Measurements from ENCODE around the gene OMG.
"Not testable (repeated sequence)": the region's sequence is repeated elsewhere in the genome, so short reads cannot be mapped to it uniquely, and the experiment has no call there.

The OMG gene

DNA sequence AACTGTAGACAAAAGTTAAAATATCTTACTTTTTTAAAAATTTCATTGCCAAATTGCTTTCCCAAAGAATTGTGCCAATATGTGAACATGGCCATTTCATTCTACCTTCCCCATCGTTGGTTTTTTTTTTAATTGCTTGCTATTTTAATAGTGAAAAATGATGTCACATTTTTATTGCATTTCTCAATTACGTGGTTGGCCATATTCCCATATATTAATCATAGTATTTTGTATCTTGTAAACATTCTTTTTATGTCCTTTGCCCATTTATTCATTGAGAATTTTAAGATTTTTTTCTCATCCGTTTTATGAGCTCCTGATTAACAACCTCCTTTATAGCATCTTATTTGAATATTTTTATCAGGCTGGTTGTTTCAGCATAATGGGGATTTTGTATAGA is 7.2 kb downstream of the OMG start:
- Histone ChIP-seq H3K27ac (no peak overlapping the region), H3K27me3 (no peaks in the 10 kb centered on the region), H3K4me1 (no peaks in the 10 kb centered on the region), H3K9ac (no peak overlapping the region), H4K20me1 (no peaks in the 10 kb centered on the region), H3K9me3 (no peaks in the 10 kb centered on the region), H3K4me2 (no peak overlapping the region), H3K36me3 (0 out of 2 replicates have a peak, but pooled peaks cover 7% of the 10 kb centered on the region), H3K4me3 (no peak overlapping the region)
- no peak for TF ChIP-seq Cebpa-rat (IDR thresholded peaks at IDR 0.05)

DNA sequence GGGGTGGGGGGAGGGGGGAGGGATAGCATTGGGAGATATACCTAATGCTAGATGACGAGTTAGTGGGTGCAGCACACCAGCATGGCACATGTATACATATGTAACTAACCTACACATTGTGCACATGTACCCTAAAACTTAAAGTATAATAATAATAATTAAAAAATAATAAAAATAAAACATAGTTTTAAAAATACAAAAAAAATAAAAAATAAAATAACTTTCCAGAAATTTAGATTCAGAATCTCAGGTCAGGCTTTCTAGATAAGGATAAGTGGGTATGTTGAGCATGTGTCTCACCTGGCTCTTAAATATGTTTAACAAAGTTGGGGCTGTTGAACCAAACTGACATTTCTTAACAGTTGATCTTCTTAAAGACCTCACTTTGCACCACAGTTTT is 9.1 kb downstream of the OMG start:
- not testable (repeated sequence) for H3K4me2 ChIP-seq, H4K20me1 ChIP-seq, H3K9ac ChIP-seq, H3K27me3 ChIP-seq, H3K4me1 ChIP-seq, H3K27ac ChIP-seq, H3K9me3 ChIP-seq, H3K4me3 ChIP-seq
- H3K36me3 ChIP-seq = peaks cover 17% of the 10 kb centered on the region; the same call in 1 of the 2 replicates

DNA sequence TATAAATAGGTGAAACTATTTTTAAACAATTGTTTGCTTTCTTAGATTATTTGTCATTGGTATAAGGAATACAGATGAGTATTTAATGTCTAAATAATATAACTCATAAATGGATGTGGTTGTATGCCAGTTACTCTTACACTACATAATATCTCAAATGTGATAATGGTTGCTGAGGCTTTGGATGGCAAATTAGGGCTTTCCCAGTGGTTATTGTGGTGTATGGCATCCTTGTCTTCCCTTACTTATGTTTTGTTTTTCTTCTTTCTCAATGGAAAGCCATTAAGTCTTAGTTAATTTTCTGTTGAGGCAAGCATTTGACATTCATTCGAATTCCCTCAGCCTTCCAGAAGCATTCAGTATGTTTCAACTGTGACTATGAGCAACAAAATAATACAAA is 10.5 kb downstream of the OMG start:
- no peak overlapping the region for H3K4me3 ChIP-seq
- no peak overlapping the region for H3K4me2 ChIP-seq
- no peak overlapping the region for H3K27ac ChIP-seq
- H3K4me1 ChIP-seq = no peaks in the 10 kb centered on the region
- H3K9me3 ChIP-seq = no peaks in the 10 kb centered on the region
- no peaks in the 10 kb centered on the region for H3K27me3 ChIP-seq
- H3K9ac ChIP-seq = no peak overlapping the region
- H4K20me1 ChIP-seq = no peaks in the 10 kb centered on the region
- peaks cover 26% of the 10 kb centered on the region for H3K36me3 ChIP-seq
- no peak for TF ChIP-seq Cebpa-rat (IDR thresholded peaks at IDR 0.05)

DNA sequence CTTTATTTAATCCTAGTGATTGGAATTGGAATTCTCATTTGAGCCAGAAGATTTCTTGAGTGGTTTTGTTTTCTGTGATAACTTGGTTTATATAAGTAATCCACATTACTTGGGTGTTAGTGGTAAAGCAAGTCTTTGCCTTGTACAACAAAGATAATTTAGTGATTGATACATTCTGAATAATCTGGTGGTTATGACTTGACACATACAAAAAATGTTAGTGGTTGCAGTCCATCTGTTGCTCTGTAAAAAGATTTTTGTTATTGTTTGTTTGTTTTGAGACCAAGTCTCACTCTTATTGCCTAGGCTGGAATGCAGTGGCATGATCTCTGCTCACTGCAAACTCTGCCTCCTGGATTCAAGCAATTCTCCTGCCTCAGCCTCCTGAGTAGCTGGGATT is 13.2 kb downstream of the OMG start:
- Histone ChIP-seq H3K4me2 (no peak overlapping the region), H4K20me1 (no peaks in the 10 kb centered on the region), H3K9me3 (no peaks in the 10 kb centered on the region), H3K36me3 (peaks cover 33% of the 10 kb centered on the region), H3K27ac (no peak overlapping the region), H3K9ac (no peak overlapping the region), H3K27me3 (no peaks in the 10 kb centered on the region), H3K4me3 (no peak overlapping the region), H3K4me1 (no peaks in the 10 kb centered on the region)
- no peak for TF ChIP-seq Cebpa-rat (IDR thresholded peaks at IDR 0.05)

DNA sequence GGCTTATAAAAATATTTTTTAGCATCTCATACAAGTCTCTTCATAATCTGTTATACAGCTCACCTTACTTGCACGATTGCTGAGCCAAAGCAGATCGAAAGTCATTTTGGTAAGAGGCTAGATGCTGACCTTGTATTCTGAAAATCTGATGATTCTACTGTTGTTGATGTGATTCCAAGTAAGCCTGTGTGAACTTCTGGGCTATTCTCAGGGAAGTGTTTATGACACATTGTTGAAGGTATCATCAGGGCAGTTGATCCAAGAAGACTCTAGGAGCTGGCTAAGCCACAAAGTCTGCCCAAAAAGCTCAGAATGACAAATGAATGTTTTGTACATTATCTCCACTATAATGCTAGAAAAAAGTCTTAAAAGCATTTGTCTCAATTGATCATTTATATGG is 16.0 kb downstream of the OMG start:
- TF ChIP-seq Cebpa-rat (IDR thresholded peaks at IDR 0.05) = no peak
- H3K4me1 ChIP-seq = no peaks in the 10 kb centered on the region
- no peak overlapping the region for H3K4me3 ChIP-seq
- no peaks in the 10 kb centered on the region for H4K20me1 ChIP-seq
- no peaks in the 10 kb centered on the region for H3K27me3 ChIP-seq
- H3K27ac ChIP-seq = no peak overlapping the region
- H3K36me3 ChIP-seq = peaks cover 47% of the 10 kb centered on the region
- no peaks in the 10 kb centered on the region for H3K9me3 ChIP-seq
- no peak overlapping the region for H3K4me2 ChIP-seq
- no peak overlapping the region for H3K9ac ChIP-seq

DNA sequence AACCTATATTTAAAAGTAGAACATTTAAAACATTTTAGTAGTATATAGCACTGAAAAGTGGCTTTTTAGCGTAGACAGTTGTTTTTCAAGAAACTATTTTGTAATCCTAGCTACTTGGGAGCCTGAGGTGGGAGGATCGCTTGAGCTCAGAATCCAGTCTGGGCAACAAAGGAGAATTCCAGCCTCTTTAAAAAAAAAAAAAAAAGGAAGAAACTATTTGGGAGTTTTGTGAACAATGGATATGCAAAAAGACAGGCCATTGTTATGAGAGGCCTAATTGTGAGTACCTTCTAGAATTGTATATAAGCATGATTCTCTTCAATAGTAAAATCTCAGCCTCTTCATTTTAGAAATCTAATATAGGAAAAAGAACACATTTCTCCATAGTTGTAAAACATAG is 17.6 kb downstream of the OMG start:
- Histone ChIP-seq H4K20me1 (no peaks in the 10 kb centered on the region), H3K27me3 (no peaks in the 10 kb centered on the region), H3K4me1 (no peaks in the 10 kb centered on the region), H3K4me2 (no peak overlapping the region), H3K4me3 (no peak overlapping the region), H3K9ac (no peak overlapping the region), H3K36me3 (peaks cover 49% of the 10 kb centered on the region), H3K9me3 (no peaks in the 10 kb centered on the region), H3K27ac (no peak overlapping the region)
- no peak for TF ChIP-seq Cebpa-rat (IDR thresholded peaks at IDR 0.05)

DNA sequence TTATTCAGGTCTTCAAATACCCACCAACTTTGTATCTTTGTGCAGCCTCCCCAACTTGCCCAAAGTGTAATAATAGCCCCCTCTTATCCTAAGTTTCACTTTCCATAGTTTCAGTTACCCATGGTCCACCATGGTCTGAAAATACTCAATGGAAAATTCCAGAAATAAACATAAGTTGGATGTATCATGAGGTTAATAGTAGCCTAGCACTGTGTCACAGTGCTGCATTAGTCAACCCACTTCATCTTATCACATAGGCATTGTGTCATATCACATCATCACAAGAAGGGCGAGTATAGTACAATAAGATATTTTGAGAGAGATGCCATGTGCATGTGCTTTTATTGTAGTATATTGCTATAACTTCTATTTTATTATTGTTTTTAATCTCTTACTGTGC is 21.9 kb downstream of the OMG start:
- no peak overlapping the region for H3K27ac ChIP-seq
- H3K4me1 ChIP-seq = no peaks in the 10 kb centered on the region
- H3K4me2 ChIP-seq = no peak overlapping the region
- no peaks in the 10 kb centered on the region for H4K20me1 ChIP-seq
- no peak for TF ChIP-seq Cebpa-rat (IDR thresholded peaks at IDR 0.05)
- H3K27me3 ChIP-seq = no peaks in the 10 kb centered on the region
- no peaks in the 10 kb centered on the region for H3K9me3 ChIP-seq
- H3K9ac ChIP-seq = no peak overlapping the region
- H3K36me3 ChIP-seq = peaks cover 37% of the 10 kb centered on the region
- no peak overlapping the region for H3K4me3 ChIP-seq

DNA sequence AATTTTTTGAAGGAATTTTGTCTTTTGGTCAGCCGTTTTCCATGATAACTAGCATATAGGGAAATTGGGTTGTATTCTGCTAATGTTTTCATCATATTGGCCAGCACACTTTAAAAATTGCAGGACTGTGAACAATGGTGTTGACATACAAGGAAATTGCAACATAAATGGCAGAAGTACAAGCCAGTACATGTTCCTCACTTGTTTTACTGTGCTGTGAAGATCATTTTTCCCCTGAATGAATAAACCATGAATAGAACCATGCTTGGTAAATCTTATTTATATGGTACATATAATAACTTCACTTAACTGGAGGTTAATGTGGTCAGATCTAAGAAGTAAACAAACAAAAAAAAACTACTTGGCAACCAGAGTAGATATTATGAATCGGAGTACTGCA is 22.8 kb downstream of the OMG start:
- Histone ChIP-seq H3K4me3 (no peak overlapping the region), H3K9ac (no peak overlapping the region), H3K36me3 (peaks cover 45% of the 10 kb centered on the region), H3K27ac (no peak overlapping the region), H3K4me2 (no peak overlapping the region), H4K20me1 (no peaks in the 10 kb centered on the region), H3K4me1 (no peaks in the 10 kb centered on the region), H3K9me3 (no peaks in the 10 kb centered on the region), H3K27me3 (no peaks in the 10 kb centered on the region)
- TF ChIP-seq Cebpa-rat (IDR thresholded peaks at IDR 0.05) = no peak

DNA sequence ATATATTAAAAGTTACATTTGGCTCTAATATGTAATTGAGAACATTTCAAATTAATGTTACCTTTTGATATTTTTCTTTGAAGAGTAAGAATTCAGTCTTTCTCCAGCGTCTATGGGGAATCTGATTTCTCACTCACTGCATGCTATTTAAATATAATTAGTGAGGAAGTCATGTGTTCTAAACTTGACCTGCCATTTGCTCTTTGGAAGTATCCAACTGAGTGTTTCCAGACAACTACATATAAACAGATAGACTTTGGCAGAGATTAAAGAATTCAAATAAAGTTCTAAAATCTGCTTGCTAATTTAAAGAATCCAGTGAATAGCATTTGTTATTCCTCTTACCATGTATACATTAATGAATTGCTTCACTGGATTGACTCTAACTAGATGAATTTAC is 23.5 kb downstream of the OMG start:
- H3K27ac ChIP-seq = no peak overlapping the region
- no peaks in the 10 kb centered on the region for H3K9me3 ChIP-seq
- H3K27me3 ChIP-seq = no peaks in the 10 kb centered on the region
- H3K4me3 ChIP-seq = no peak overlapping the region
- TF ChIP-seq Cebpa-rat (IDR thresholded peaks at IDR 0.05) = no peak
- no peaks in the 10 kb centered on the region for H4K20me1 ChIP-seq
- no peak overlapping the region for H3K9ac ChIP-seq
- H3K4me1 ChIP-seq = no peaks in the 10 kb centered on the region
- peaks cover 53% of the 10 kb centered on the region for H3K36me3 ChIP-seq
- no peak overlapping the region for H3K4me2 ChIP-seq

DNA sequence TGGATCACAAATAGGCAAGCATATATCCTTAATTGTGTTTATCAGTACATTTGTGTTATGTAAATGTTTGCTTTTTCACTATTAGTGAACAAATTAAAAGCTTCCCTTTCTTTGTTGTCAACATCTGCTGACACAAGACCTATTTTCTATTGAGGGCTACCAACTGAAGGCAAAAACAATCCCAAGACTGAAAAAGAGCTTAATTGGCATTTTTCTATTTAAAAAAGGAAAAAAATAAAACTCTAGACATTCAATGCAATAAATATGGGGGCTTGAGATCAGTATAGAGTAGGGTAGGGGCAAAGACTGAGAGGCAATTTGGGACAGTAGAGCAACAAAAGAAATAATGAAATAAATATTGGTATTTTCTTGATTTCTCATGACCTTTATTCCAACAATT is 24.2 kb downstream of the OMG start:
- Histone ChIP-seq H3K9ac (no peak overlapping the region), H4K20me1 (no peaks in the 10 kb centered on the region), H3K4me1 (no peaks in the 10 kb centered on the region), H3K27ac (no peak overlapping the region), H3K36me3 (peaks cover 59% of the 10 kb centered on the region), H3K9me3 (no peaks in the 10 kb centered on the region), H3K4me3 (no peak overlapping the region), H3K27me3 (no peaks in the 10 kb centered on the region), H3K4me2 (no peak overlapping the region)
- TF ChIP-seq Cebpa-rat (IDR thresholded peaks at IDR 0.05) = no peak

DNA sequence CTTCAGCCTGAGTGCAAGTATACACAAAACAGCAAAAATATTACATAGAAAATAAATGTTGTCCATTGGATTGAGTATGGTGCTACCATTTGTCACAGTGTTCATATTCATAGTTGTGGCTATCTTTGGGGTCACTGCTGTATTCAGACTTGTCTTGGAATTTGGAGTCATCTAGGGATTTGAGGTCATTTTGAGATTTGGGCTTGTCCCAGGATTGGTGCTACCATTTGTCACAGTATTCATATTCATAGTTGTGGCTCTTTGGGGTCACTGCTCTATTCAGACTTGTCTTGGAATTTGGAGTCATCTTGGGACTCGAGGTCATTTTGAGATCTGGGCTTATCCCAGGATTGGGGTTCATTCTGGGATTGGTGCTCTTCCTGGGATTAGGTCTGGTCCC is 24.8 kb downstream of the OMG start:
- Histone ChIP-seq H3K9ac (no peak overlapping the region), H3K4me3 (no peak overlapping the region), H3K27me3 (no peaks in the 10 kb centered on the region), H3K27ac (no peak overlapping the region), H3K9me3 (no peaks in the 10 kb centered on the region), H3K4me1 (no peaks in the 10 kb centered on the region), H4K20me1 (no peaks in the 10 kb centered on the region), H3K4me2 (no peak overlapping the region), H3K36me3 (peaks cover 59% of the 10 kb centered on the region)
- no peak for TF ChIP-seq Cebpa-rat (IDR thresholded peaks at IDR 0.05)
